Keratinocyte (primary cell): ENCODE data around the gene CD244.
A peak's percentile ranks its signal among the peaks of the same experiment; 100 is the strongest.

ENCODE experiments used
- EZH2 ChIP-seq: IDR thresholded peaks from one replicate; pipeline ENCODE4 v1.6.1; 2012; ENCODE audit warnings: inconsistent platforms, mild to moderate bottlenecking, low read length, moderate library complexity
- TF ChIP-seq, protein P1 (sequence below), 3 experiments: IDR thresholded peaks in 1 of 3; conservative IDR thresholded peaks in 1 of 3; optimal IDR thresholded peaks in 1 of 3; 2 replicates in 2 of 3; 3 replicates in 1 of 3; pipeline versions ENCODE3 to v1.5.1; 2011; ENCODE audit warnings: low read length in 3 of 3, mild to moderate bottlenecking in 3 of 3, moderate library complexity in 2 of 3, control low read depth in 1 of 3, inconsistent platforms in 1 of 3; ENCODE audit not compliant: insufficient read depth in 2 of 3; ENCODE audit errors: extremely low read depth in 1 of 3

DNA sequence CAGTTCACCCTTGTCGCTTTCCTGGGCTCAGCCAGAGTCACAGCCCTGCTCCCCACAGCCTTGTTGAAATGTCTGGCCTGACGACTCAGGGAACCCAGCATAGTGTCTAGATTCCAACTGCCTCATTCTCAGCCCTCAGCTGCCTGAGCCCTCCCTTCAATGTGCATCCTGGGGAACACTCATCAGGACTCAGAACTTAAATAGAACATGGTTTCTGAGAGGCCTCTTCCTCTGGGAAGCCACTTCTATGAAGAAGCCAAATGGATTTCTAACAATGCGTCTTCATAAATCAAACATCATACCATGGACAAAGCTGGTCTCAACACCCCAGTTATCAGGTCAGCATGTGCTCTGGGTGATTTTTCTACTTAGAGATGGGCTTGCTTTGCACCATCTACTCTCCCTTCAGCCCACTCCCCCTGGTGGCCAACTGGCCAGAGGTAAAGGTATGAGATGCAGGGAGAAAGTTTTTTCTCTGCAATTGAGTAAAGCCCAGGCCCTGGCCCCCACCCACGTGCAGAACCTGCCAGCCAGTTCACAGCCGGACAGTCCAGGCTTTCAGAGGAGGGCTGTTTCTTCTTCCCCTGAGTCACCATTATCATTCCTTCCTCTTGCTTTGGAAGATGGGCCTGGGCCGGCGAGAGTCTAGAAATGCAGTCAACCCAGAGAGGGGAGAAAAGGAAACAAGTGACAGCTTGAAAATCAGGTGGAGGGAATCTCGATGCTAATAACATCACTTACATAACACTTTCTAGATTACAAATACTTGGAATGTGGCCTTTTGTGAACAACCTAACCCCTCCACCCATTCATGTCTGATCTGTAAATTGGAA, 32.1 kb downstream of the CD244 start:
- TF ChIP-seq EZH2 = no peak
- TF ChIP-seq, protein P1, sequence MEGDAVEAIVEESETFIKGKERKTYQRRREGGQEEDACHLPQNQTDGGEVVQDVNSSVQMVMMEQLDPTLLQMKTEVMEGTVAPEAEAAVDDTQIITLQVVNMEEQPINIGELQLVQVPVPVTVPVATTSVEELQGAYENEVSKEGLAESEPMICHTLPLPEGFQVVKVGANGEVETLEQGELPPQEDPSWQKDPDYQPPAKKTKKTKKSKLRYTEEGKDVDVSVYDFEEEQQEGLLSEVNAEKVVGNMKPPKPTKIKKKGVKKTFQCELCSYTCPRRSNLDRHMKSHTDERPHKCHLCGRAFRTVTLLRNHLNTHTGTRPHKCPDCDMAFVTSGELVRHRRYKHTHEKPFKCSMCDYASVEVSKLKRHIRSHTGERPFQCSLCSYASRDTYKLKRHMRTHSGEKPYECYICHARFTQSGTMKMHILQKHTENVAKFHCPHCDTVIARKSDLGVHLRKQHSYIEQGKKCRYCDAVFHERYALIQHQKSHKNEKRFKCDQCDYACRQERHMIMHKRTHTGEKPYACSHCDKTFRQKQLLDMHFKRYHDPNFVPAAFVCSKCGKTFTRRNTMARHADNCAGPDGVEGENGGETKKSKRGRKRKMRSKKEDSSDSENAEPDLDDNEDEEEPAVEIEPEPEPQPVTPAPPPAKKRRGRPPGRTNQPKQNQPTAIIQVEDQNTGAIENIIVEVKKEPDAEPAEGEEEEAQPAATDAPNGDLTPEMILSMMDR (optimal IDR thresholded peaks at IDR 0.05 in 1 of 3, IDR thresholded peaks at IDR 0.05 in 1 of 3, conservative IDR thresholded peaks at IDR 0.05 in 1 of 3; ENCODE audit: extremely low read depth in 1 of 3, insufficient read depth in 2 of 3, low read length in 3 of 3) = peak; percentile 81 to 86 (median 84)
